ENCODE results near the gene NPNT. TPM values are rescaled to one million over a fixed set of nuclear protein-coding genes. Genes with fewer than 3 reads are reported as not detected.

Gene NPNT
- total RNA-seq, 6 donors from 2014 or later, result 161 to 339 (median 262) TPM

DNA sequence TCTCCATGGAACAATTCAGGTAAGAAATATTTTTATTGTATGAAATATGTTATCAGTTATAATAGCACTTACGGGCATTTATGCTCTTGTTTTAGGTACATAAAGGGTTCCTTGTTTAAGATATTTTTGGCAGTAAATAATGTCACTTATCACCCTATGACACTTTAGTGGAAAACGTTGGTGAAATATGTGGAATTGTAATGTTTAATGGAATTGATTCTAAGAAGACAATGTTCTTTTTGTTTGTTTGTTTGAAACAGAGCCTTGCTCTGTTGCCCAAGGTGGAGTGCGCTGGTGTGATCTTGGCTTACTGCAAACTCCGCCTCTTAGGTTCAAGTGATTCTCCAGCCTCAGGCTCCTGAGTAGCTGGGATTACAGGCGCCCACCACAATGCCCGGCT lies 17.4 kb downstream of the NPNT start:
- 86 to 87% methylated on average over 6 of the region's 6 CpGs for WGBS, 2 donors
- DNase-seq (no peak), ATAC-seq (ENCODE audit: low FRiP score in 2 of 2) (no peak)
- peaks cover 0 to 5% (median 0%) of the 10 kb centered on the region in 4 donors for H3K4me1 ChIP-seq
- H3K4me3 ChIP-seq, result no peak overlapping the region
- H3K27ac ChIP-seq, result no peak overlapping the region
- no peaks in the 10 kb centered on the region for H3K27me3 ChIP-seq
- TF ChIP-seq EP300 (IDR thresholded peaks at IDR 0.05) (no peak), POLR2A (IDR thresholded peaks at IDR 0.05) (no peak)
- TF ChIP-seq, protein P1, sequence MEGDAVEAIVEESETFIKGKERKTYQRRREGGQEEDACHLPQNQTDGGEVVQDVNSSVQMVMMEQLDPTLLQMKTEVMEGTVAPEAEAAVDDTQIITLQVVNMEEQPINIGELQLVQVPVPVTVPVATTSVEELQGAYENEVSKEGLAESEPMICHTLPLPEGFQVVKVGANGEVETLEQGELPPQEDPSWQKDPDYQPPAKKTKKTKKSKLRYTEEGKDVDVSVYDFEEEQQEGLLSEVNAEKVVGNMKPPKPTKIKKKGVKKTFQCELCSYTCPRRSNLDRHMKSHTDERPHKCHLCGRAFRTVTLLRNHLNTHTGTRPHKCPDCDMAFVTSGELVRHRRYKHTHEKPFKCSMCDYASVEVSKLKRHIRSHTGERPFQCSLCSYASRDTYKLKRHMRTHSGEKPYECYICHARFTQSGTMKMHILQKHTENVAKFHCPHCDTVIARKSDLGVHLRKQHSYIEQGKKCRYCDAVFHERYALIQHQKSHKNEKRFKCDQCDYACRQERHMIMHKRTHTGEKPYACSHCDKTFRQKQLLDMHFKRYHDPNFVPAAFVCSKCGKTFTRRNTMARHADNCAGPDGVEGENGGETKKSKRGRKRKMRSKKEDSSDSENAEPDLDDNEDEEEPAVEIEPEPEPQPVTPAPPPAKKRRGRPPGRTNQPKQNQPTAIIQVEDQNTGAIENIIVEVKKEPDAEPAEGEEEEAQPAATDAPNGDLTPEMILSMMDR (IDR thresholded peaks at IDR 0.05), result no peak
- H3K36me3 ChIP-seq, result peaks cover 0 to 5% (median 0%) of the 10 kb centered on the region in 4 donors
- H3K9me3 ChIP-seq, result no peaks in the 10 kb centered on the region

- H3K27me3 ChIP-seq, result no peaks in the 10 kb centered on the region
- peaks cover 0 to 5% (median 0%) of the 10 kb centered on the region in 4 donors for H3K36me3 ChIP-seq
- ATAC-seq (ENCODE audit: low FRiP score in 2 of 2) (no peak), DNase-seq (no peak)
- no peak overlapping the region for H3K4me3 ChIP-seq
- H3K4me1 ChIP-seq, result peaks cover 0 to 2% (median 0%) of the 10 kb centered on the region in 4 donors
- no peak overlapping the region for H3K27ac ChIP-seq
- 91 to 93% methylated on average over 3 of the region's 3 CpGs for WGBS, 2 donors
- H3K9me3 ChIP-seq, result no peaks in the 10 kb centered on the region
- TF ChIP-seq, protein P1 (IDR thresholded peaks at IDR 0.05), result no peak
- no peak for TF ChIP-seq EP300 (IDR thresholded peaks at IDR 0.05)
- TF ChIP-seq POLR2A (IDR thresholded peaks at IDR 0.05), result no peak
- no peak for TF ChIP-seq POLR2AphosphoS5 (IDR thresholded peaks at IDR 0.05)
These were observed 22.0 kb downstream of the NPNT start for GRCh38 chr4:105917171-105917685.

GRCh38 chr4:105921301-105921700 lies 26.0 kb downstream of the NPNT start:
- DNase-seq, result no peak
- H3K27ac ChIP-seq, result no peak overlapping the region
- no peak for ATAC-seq (ENCODE audit: low FRiP score in 2 of 2)
- TF ChIP-seq EP300 (IDR thresholded peaks at IDR 0.05) (no peak), POLR2AphosphoS5 (IDR thresholded peaks at IDR 0.05) (no peak), POLR2A (IDR thresholded peaks at IDR 0.05) (no peak)
- TF ChIP-seq, protein P1 (IDR thresholded peaks at IDR 0.05), result no peak
- H3K4me3 ChIP-seq, result no peak overlapping the region
- H3K36me3 ChIP-seq, result no peaks in the 10 kb centered on the region
- H3K27me3 ChIP-seq, result no peaks in the 10 kb centered on the region
- no peaks in the 10 kb centered on the region for H3K9me3 ChIP-seq
- peaks cover 0 to 20% (median 9%) of the 10 kb centered on the region in 4 donors for H3K4me1 ChIP-seq

- Histone ChIP-seq H3K9me3 (no peaks in the 10 kb centered on the region), H3K36me3 (peaks cover 0 to 3% (median 0%) of the 10 kb centered on the region in 4 donors), H3K27me3 (no peaks in the 10 kb centered on the region), H3K4me3 (no peak overlapping the region), H3K4me1 (peaks cover 0 to 20% (median 9%) of the 10 kb centered on the region in 4 donors), H3K27ac (peak overlapping the region in 3 of 4 donors; percentile 5 to 32 (median 25))
- 57 to 68% methylated on average over 7 of the region's 7 CpGs for WGBS, 2 donors
- ATAC-seq (ENCODE audit: low FRiP score in 2 of 2), result peak; percentile 53 to 81
- TF ChIP-seq POLR2A (IDR thresholded peaks at IDR 0.05) (no peak), EP300 (IDR thresholded peaks at IDR 0.05) (peak in 2 of 4 donors; percentile 30 to 36), POLR2AphosphoS5 (IDR thresholded peaks at IDR 0.05) (peak; percentile 38 to 46)
- TF ChIP-seq, protein P1 (IDR thresholded peaks at IDR 0.05), result no peak
- peak in 1 of 2 donors; percentile 57 for DNase-seq
These were observed 28.4 kb downstream of the NPNT start for GRCh38 chr4:105923497-105924238.
